ENCODE data around the gene ACSS1. TPM values are rescaled to one million over a fixed set of nuclear protein-coding genes. Genes with fewer than 3 reads are reported as not detected.

Gene ACSS1
- total RNA-seq, 1 experiment from 2014 or later, result 0.51 TPM

DNA sequence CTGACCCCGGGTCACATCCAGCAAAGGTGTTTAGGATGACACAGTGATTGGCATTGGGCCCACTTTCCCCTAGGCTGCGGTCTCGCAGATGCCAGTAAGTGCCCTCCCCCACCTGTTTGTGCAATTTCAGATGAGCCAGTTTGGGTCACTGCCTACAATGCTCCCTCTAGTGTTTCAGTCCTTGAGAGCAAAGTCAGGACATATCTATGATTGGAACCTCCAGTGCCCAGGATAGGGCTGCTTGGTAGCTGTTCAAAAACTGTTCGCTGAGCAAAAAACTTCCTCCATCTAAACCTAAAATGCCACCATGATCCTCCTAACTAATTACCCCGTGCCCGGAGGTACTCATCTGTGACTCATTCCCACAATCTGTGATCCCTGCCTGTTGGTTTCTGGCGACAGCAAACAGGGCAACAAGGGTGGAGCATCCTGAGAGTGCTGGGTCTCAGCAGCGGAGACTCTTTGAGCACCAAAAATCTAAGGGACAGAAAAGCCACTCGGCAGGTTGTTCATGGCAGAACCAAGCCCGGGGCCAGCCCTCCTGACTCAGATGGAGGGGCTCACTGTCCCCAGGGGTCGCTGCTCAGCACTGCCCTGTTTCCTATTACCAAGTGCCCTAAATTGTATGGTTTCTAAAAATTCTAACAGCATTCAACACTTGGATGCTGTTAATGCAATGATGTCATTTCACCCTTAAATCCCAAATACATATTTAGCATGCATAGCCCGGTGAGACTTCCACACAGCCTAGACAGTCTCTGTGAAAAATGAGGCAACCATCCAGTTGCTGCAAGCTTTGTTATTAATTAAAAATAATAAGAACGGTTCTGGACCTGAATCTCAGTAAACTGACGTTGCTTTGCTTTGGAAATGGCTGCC is 19.0 kb upstream of the ACSS1 start:
- Mint-ChIP-seq H3K27me3 (ENCODE audit: insufficient read depth, unreplicated experiment) (peaks cover 46% of the 10 kb centered on the region), H3K4me1 (ENCODE audit: insufficient read depth, unreplicated experiment) (peaks cover 13% of the 10 kb centered on the region), H3K27ac (ENCODE audit: low read depth, unreplicated experiment) (no peak overlapping the region), H3K36me3 (ENCODE audit: insufficient read depth, unreplicated experiment) (no peaks in the 10 kb centered on the region), H3K4me3 (ENCODE audit: unreplicated experiment) (no peak overlapping the region), H3K9me3 (ENCODE audit: unreplicated experiment) (no peaks in the 10 kb centered on the region)
- intact Hi-C loops (cut with micrococcal nuclease), result loop anchor here (1.0 kb wide), 1 partner anchor 102 kb away; no protein-coding TSS in a partner anchor
- TF ChIP-seq, protein P1, sequence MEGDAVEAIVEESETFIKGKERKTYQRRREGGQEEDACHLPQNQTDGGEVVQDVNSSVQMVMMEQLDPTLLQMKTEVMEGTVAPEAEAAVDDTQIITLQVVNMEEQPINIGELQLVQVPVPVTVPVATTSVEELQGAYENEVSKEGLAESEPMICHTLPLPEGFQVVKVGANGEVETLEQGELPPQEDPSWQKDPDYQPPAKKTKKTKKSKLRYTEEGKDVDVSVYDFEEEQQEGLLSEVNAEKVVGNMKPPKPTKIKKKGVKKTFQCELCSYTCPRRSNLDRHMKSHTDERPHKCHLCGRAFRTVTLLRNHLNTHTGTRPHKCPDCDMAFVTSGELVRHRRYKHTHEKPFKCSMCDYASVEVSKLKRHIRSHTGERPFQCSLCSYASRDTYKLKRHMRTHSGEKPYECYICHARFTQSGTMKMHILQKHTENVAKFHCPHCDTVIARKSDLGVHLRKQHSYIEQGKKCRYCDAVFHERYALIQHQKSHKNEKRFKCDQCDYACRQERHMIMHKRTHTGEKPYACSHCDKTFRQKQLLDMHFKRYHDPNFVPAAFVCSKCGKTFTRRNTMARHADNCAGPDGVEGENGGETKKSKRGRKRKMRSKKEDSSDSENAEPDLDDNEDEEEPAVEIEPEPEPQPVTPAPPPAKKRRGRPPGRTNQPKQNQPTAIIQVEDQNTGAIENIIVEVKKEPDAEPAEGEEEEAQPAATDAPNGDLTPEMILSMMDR (IDR thresholded peaks at IDR 0.05; ENCODE audit: unreplicated experiment), result peak; percentile 34
- no TSS peak for BruUV-seq (replicated peaks)
- peak; percentile 86 for DNase-seq (ENCODE audit: unreplicated experiment)
- CTCF ChIA-PET, result interaction anchor here (0.8 to 6.2 kb wide), 9 partner anchors 9 to 370 kb away, joined by 3 to 40 read pairs (median 4); no protein-coding TSS in a partner anchor
- POLR2A ChIA-PET, result interaction anchor here (0.6 to 1.3 kb wide), 4 partner anchors 14 to 195 kb away, joined by 3 read pairs; no protein-coding TSS in a partner anchor

DNA sequence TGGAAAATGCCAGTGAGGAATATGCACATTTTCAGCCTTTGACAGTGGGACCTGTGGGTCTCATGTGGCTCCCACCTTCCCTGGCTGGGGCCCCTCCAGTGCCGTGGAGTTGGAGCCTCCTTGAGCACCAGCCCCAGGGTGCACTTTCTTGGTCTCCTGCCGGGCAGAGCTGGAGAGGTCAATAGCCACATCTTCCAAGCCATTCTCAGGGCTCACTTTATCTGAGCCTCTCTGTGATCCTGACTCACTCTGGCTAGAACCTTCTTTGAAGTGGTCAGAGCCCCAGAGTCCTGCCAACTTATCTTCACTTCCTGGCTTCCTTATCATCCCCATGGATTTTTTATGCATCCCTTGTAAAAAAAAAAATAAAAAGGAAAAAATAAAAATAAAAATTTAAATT is 18.3 kb upstream of the ACSS1 start:
- no TSS peak for BruUV-seq (replicated peaks)
- Mint-ChIP-seq H3K27ac (ENCODE audit: low read depth, unreplicated experiment) (no peak overlapping the region), H3K4me3 (ENCODE audit: unreplicated experiment) (no peak overlapping the region), H3K27me3 (ENCODE audit: insufficient read depth, unreplicated experiment) (peaks cover 52% of the 10 kb centered on the region), H3K4me1 (ENCODE audit: insufficient read depth, unreplicated experiment) (peaks cover 13% of the 10 kb centered on the region), H3K9me3 (ENCODE audit: unreplicated experiment) (no peaks in the 10 kb centered on the region), H3K36me3 (ENCODE audit: insufficient read depth, unreplicated experiment) (no peaks in the 10 kb centered on the region)
- DNase-seq (ENCODE audit: unreplicated experiment), result no peak
- POLR2A ChIA-PET, result interaction anchor here (0.6 to 1.3 kb wide), 2 partner anchors 14 to 196 kb away, joined by 3 read pairs; no protein-coding TSS in a partner anchor
- CTCF ChIA-PET, result interaction anchor here (1.3 to 6.2 kb wide), 4 partner anchors 8 to 103 kb away, joined by 3 to 40 read pairs (median 23); no protein-coding TSS in a partner anchor
- intact Hi-C loops (cut with micrococcal nuclease), result loop anchor here (1.0 kb wide), 1 partner anchor 103 kb away; no protein-coding TSS in a partner anchor
- TF ChIP-seq, protein P1 (IDR thresholded peaks at IDR 0.05; ENCODE audit: unreplicated experiment), result no peak

DNA sequence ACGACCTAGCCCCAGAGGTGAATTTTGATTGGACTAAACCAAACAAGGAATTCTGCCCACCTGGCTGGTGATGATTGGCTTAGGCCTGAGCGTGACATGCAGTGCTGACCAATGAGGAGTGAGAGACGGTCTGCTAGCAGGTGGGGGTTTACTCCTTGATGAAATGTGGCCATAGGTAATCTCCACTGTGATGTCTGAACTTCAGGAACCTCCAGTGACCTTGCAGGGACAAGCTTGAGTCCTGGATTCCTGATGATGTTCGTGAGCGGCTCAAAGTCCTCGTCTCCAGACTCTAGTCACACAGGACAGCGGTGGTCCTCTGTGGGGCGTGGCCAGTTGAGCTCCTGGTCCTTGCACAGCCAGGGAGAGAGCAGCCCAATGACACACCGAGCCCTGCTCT is 15.6 kb upstream of the ACSS1 start:
- H3K4me1 Mint-ChIP-seq (ENCODE audit: insufficient read depth, unreplicated experiment), result peaks cover 13% of the 10 kb centered on the region
- H3K4me3 Mint-ChIP-seq (ENCODE audit: unreplicated experiment), result no peak overlapping the region
- no peaks in the 10 kb centered on the region for H3K36me3 Mint-ChIP-seq (ENCODE audit: insufficient read depth, unreplicated experiment)
- intact Hi-C loops (cut with micrococcal nuclease), result no loop called here
- H3K27ac Mint-ChIP-seq (ENCODE audit: low read depth, unreplicated experiment), result no peak overlapping the region
- TF ChIP-seq, protein P1 (IDR thresholded peaks at IDR 0.05; ENCODE audit: unreplicated experiment), result no peak
- H3K9me3 Mint-ChIP-seq (ENCODE audit: unreplicated experiment), result no peaks in the 10 kb centered on the region
- H3K27me3 Mint-ChIP-seq (ENCODE audit: insufficient read depth, unreplicated experiment), result peaks cover 55% of the 10 kb centered on the region
- ChIA-PET CTCF (interaction anchor here (0.5 to 6.2 kb wide), 3 partner anchors 10 to 79 kb away, joined by 3 to 40 read pairs (median 26); no protein-coding TSS in a partner anchor), POLR2A (no interaction called here)
- DNase-seq (ENCODE audit: unreplicated experiment), result no peak
- no TSS peak for BruUV-seq (replicated peaks)

DNA sequence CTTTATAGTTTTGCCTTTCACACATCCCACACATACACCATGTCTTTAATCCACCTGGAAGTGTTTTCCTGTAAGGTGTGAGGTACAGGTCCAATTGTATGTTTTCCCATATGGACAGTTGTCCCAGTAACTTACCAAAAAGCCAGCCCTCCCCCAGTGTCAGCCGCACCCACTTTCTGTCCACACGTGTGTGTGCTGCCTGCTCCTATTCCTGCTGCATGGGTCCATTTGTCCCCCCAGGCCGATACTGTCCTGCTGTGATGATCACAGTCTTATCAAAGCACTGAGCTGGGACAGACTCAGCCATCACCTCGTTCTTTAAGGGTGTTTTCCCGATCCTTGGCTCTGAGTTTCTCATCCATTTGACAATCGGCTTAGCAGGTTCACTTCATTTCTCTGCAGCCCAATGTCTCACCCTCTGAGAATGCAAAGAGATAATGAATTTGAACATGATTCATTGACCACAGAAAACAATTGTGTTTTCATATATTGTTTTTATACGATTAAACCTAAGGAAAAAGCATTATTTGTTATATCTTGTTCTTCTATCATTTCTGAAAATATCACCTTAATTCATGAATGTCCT is 14.4 kb upstream of the ACSS1 start:
- peaks cover 47% of the 10 kb centered on the region for H3K27me3 Mint-ChIP-seq (ENCODE audit: insufficient read depth, unreplicated experiment)
- H3K4me3 Mint-ChIP-seq (ENCODE audit: unreplicated experiment), result no peak overlapping the region
- H3K9me3 Mint-ChIP-seq (ENCODE audit: unreplicated experiment), result no peaks in the 10 kb centered on the region
- ChIA-PET POLR2A (interaction anchor here (1.4 to 1.6 kb wide), 2 partner anchors 78 to 175 kb away, joined by 4 to 5 read pairs; partner anchors contain the start of gene PYGB), CTCF (interaction anchor here (0.6 to 3.7 kb wide), 6 partner anchors 8 to 107 kb away, joined by 3 to 26 read pairs (median 10); no protein-coding TSS in a partner anchor)
- no peak for DNase-seq (ENCODE audit: unreplicated experiment)
- peaks cover 13% of the 10 kb centered on the region for H3K4me1 Mint-ChIP-seq (ENCODE audit: insufficient read depth, unreplicated experiment)
- H3K36me3 Mint-ChIP-seq (ENCODE audit: insufficient read depth, unreplicated experiment), result no peaks in the 10 kb centered on the region
- no TSS peak for BruUV-seq (replicated peaks)
- TF ChIP-seq, protein P1 (IDR thresholded peaks at IDR 0.05; ENCODE audit: unreplicated experiment), result no peak
- no peak overlapping the region for H3K27ac Mint-ChIP-seq (ENCODE audit: low read depth, unreplicated experiment)
- intact Hi-C loops (cut with micrococcal nuclease), result no loop called here

Data from MCF 10A (cell line).